KMS-11 (cell line): Measurements from ENCODE around the gene GALT.

ENCODE experiments used
- H2AFZ ChIP-seq: fragments of 200-600 bp; sonication (generic); 2 replicates; pipeline ENCODE4 v1.6.1; 2016; ENCODE audit warnings: antibody characterized with exemption, mixed run types, low read depth
- H3K27ac ChIP-seq: fragments of 200-600 bp; sonication (generic); 2 replicates; pipeline ENCODE4 v1.6.1; 2016; ENCODE audit warnings: mild to moderate bottlenecking, mixed run types
- H3K27me3 ChIP-seq: fragments of 200-600 bp; sonication (generic); 2 replicates; pipeline ENCODE4 v1.6.1; 2017; ENCODE audit warnings: mild to moderate bottlenecking, low read depth, mixed run types, moderate library complexity; ENCODE audit not compliant: insufficient read depth
- H3K36me3 ChIP-seq: fragments of 200-600 bp; sonication (generic); 2 replicates; pipeline ENCODE4 v1.6.1; 2017; ENCODE audit warnings: mild to moderate bottlenecking, mixed run types; ENCODE audit not compliant: insufficient read depth
- H3K4me1 ChIP-seq: fragments of 200-600 bp; sonication (generic); 2 replicates; pipeline ENCODE4 v1.6.1; 2016; ENCODE audit warnings: mild to moderate bottlenecking, low read depth, mixed run types; ENCODE audit not compliant: poor library complexity, severe bottlenecking
- H3K4me2 ChIP-seq: fragments of 200-600 bp; sonication (generic); 2 replicates; pipeline ENCODE4 v1.7.0; 2016; ENCODE audit warnings: mild to moderate bottlenecking, mixed run types
- H3K4me3 ChIP-seq: fragments of 200-600 bp; sonication (generic); IDR thresholded peaks from 2 replicates; pipeline ENCODE4 v1.6.1; 2017; ENCODE audit warnings: low read depth, low read length, mixed read lengths; ENCODE audit not compliant: insufficient read depth
- H3K79me2 ChIP-seq: fragments of 200-600 bp; sonication (generic); 2 replicates; pipeline ENCODE4 v1.6.1; 2016; ENCODE audit warnings: low read depth, mixed run types; ENCODE audit not compliant: insufficient read depth
- H3K9ac ChIP-seq: fragments of 200-600 bp; sonication (generic); 2 replicates; pipeline ENCODE4 v1.6.1; 2016; ENCODE audit warnings: mild to moderate bottlenecking, mixed run types
- H4K20me1 ChIP-seq: fragments of 200-600 bp; sonication (generic); 2 replicates; pipeline ENCODE4 v1.6.1; 2016; ENCODE audit warnings: mild to moderate bottlenecking, mixed run types; ENCODE audit not compliant: insufficient read depth
- TF ChIP-seq, protein P1 (sequence below): fragments of 200-600 bp; sonication (generic); conservative IDR thresholded peaks from 2 replicates; pipeline ENCODE4 v1.6.1; 2017; ENCODE audit warnings: low read depth, mild to moderate bottlenecking, antibody characterized with exemption, low read length, moderate library complexity, mixed read lengths

GALT gene

DNA sequence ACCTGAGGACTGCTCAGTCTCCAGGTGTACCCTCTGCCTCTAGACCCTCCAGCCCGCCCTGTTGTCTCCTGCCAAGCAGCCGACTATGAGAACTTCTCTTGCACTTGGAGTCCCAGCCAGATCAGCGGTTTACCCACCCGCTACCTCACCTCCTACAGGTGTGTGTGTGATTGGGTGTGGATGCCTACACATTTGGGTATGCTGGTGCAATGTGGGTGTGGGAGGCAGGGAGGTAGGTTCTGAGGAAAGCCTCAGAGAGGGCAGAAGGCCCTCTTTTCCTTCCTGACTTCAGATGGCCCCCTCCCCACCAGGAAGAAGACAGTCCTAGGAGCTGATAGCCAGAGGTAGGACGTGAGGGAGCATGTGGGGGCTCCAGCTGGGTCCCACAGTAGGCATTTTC is 10.5 kb downstream of the GALT start:
- Histone ChIP-seq H3K9ac (no peak overlapping the region), H3K79me2 (no peaks in the 10 kb centered on the region), H3K36me3 (no peaks in the 10 kb centered on the region), H3K4me3 (no peak overlapping the region), H2AFZ (no peak overlapping the region), H3K27ac (no peak overlapping the region), H4K20me1 (no peaks in the 10 kb centered on the region), H3K4me2 (no peak overlapping the region), H3K4me1 (no peaks in the 10 kb centered on the region), H3K27me3 (no peaks in the 10 kb centered on the region)
- TF ChIP-seq, protein P1, sequence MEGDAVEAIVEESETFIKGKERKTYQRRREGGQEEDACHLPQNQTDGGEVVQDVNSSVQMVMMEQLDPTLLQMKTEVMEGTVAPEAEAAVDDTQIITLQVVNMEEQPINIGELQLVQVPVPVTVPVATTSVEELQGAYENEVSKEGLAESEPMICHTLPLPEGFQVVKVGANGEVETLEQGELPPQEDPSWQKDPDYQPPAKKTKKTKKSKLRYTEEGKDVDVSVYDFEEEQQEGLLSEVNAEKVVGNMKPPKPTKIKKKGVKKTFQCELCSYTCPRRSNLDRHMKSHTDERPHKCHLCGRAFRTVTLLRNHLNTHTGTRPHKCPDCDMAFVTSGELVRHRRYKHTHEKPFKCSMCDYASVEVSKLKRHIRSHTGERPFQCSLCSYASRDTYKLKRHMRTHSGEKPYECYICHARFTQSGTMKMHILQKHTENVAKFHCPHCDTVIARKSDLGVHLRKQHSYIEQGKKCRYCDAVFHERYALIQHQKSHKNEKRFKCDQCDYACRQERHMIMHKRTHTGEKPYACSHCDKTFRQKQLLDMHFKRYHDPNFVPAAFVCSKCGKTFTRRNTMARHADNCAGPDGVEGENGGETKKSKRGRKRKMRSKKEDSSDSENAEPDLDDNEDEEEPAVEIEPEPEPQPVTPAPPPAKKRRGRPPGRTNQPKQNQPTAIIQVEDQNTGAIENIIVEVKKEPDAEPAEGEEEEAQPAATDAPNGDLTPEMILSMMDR = no peak

DNA sequence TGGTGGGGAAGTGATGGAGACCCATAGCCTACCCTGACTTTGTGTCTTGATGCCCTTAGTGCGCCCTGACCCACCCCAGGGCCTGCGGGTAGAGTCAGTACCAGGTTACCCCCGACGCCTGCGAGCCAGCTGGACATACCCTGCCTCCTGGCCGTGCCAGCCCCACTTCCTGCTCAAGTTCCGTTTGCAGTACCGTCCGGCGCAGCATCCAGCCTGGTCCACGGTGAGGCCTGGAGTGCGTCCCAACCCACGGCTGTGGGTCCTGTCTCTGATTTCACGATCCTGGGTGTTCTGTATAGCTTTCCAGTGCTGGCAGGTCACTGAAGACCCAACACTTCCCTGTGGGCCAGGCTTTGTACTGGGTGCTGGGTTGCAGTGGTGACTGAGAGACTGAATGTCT is 12.0 kb downstream of the GALT start:
- H3K9ac ChIP-seq = no peak overlapping the region
- H3K4me3 ChIP-seq = no peak overlapping the region
- H3K4me2 ChIP-seq = no peak overlapping the region
- no peaks in the 10 kb centered on the region for H3K27me3 ChIP-seq
- no peaks in the 10 kb centered on the region for H4K20me1 ChIP-seq
- H2AFZ ChIP-seq = no peak overlapping the region
- TF ChIP-seq, protein P1 = no peak
- H3K4me1 ChIP-seq = no peaks in the 10 kb centered on the region
- no peak overlapping the region for H3K27ac ChIP-seq
- H3K79me2 ChIP-seq = no peaks in the 10 kb centered on the region
- no peaks in the 10 kb centered on the region for H3K36me3 ChIP-seq

- H3K36me3 ChIP-seq = no peaks in the 10 kb centered on the region
- TF ChIP-seq, protein P1 = no peak
- H3K4me3 ChIP-seq = no peak overlapping the region
- no peaks in the 10 kb centered on the region for H4K20me1 ChIP-seq
- no peak overlapping the region for H2AFZ ChIP-seq
- peaks cover 8% of the 10 kb centered on the region for H3K4me1 ChIP-seq
- no peaks in the 10 kb centered on the region for H3K27me3 ChIP-seq
- H3K79me2 ChIP-seq = no peaks in the 10 kb centered on the region
- no peak overlapping the region for H3K27ac ChIP-seq
- no peak overlapping the region for H3K9ac ChIP-seq
- no peak overlapping the region for H3K4me2 ChIP-seq
These were observed 13.2 kb downstream of the GALT start for GRCh38 chr9:34659592-34660253.

- Histone ChIP-seq H2AFZ (no peak within 1 kb of the TSS), H3K27me3 (no peaks in the 10 kb centered on the region), H3K27ac (no peak within 1 kb of the TSS), H3K9ac (no peak within 1 kb of the TSS), H4K20me1 (no peaks in the 10 kb centered on the region), H3K4me2 (no peak within 1 kb of the TSS), H3K4me1 (peaks cover 10% of the 10 kb centered on the region), H3K36me3 (no peaks in the 10 kb centered on the region), H3K4me3 (no peak within 1 kb of the TSS), H3K79me2 (no peaks in the 10 kb centered on the region)
- TF ChIP-seq, protein P1 = no peak
These were observed 16.2 kb downstream of the GALT start, which contains the start of gene CCL27 for GRCh38 chr9:34662526-34663302. Gene CCL27, minus strand, starts transcription at chr9:34662657. Its CDS starts 24 bp downstream, at chr9:34662633.
